Ectodermal cell (in vitro differentiated cells): Measurements from ENCODE around the gene KIF4A.

ENCODE experiments used
- H3K27ac ChIP-seq: 2 replicates; pipeline ENCODE4 v1.7.0; 2013; ENCODE audit warnings: mild to moderate bottlenecking, low read depth, low read length; ENCODE audit not compliant: insufficient read depth, poor library complexity, severe bottlenecking
- H3K27me3 ChIP-seq: 2 replicates; pipeline ENCODE4 v1.7.0; 2013; ENCODE audit warnings: mild to moderate bottlenecking, low read length; ENCODE audit not compliant: insufficient read depth, control insufficient read depth, poor library complexity, severe bottlenecking
- H3K36me3 ChIP-seq: one replicate; pipeline ENCODE4 v1.7.0; 2013; ENCODE audit warnings: low read length; ENCODE audit not compliant: control insufficient read depth, insufficient read depth
- H3K4me1 ChIP-seq: one replicate; pipeline ENCODE4 v1.7.0; 2013; ENCODE audit warnings: low read length; ENCODE audit not compliant: control insufficient read depth, insufficient read depth
- H3K4me3 ChIP-seq: 2 replicates; pipeline ENCODE4 v1.7.0; 2013; ENCODE audit warnings: low read depth, low read length, control low read depth; ENCODE audit not compliant: insufficient read depth
- H3K9me3 ChIP-seq: 2 replicates; pipeline ENCODE4 v1.7.0; 2013; ENCODE audit warnings: mild to moderate bottlenecking, low read length, moderate library complexity; ENCODE audit not compliant: control insufficient read depth
- WGBS, 2 experiments: methylation state at CpG; one replicate each; pipeline ENCODE4 v1.1.7; 2013; ENCODE audit warnings: missing lambda C conversion rate in 2 of 2; 5-methylcytosine and 5-hydroxymethylcytosine counted together

The KIF4A gene

GRCh38 chrX:70468709-70469108, 178.8 kb downstream of the KIF4A start:
- no peaks in the 10 kb centered on the region for H3K27me3 ChIP-seq
- H3K4me1 ChIP-seq = no peaks in the 10 kb centered on the region
- no peak overlapping the region for H3K27ac ChIP-seq
- H3K36me3 ChIP-seq = no peaks in the 10 kb centered on the region
- no CpG with 5 or more reads among the region's 1 CpG for WGBS, 2 experiments
- no peaks in the 10 kb centered on the region for H3K9me3 ChIP-seq
- H3K4me3 ChIP-seq = no peak overlapping the region
